OCI-LY3 (cell line): ENCODE measurements around the gene TINCR.

Experiments
- EZH2phosphoT487 ChIP-seq: fragments of 200-600 bp; shearing (Covaris generic); IDR thresholded peaks from 2 replicates; pipeline ENCODE4 v1.6.1; 2018; ENCODE audit warnings: antibody characterized with exemption, mixed run types, low read depth
- TF ChIP-seq, protein P1 (sequence below): fragments of 200-600, 300-600 bp; sonication (generic); IDR thresholded peaks from 2 replicates; pipeline ENCODE4 v1.5.1; 2014; ENCODE audit warnings: antibody characterized with exemption, low read length, low read depth

GRCh38 chr19:5605362-5605761 is 37.6 kb upstream of the TINCR start:
- TF ChIP-seq, protein P1, sequence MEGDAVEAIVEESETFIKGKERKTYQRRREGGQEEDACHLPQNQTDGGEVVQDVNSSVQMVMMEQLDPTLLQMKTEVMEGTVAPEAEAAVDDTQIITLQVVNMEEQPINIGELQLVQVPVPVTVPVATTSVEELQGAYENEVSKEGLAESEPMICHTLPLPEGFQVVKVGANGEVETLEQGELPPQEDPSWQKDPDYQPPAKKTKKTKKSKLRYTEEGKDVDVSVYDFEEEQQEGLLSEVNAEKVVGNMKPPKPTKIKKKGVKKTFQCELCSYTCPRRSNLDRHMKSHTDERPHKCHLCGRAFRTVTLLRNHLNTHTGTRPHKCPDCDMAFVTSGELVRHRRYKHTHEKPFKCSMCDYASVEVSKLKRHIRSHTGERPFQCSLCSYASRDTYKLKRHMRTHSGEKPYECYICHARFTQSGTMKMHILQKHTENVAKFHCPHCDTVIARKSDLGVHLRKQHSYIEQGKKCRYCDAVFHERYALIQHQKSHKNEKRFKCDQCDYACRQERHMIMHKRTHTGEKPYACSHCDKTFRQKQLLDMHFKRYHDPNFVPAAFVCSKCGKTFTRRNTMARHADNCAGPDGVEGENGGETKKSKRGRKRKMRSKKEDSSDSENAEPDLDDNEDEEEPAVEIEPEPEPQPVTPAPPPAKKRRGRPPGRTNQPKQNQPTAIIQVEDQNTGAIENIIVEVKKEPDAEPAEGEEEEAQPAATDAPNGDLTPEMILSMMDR, result no peak
- TF ChIP-seq EZH2phosphoT487, result no peak
